ENCODE data around the gene ZNF76. TPM values are rescaled to one million over a fixed set of nuclear protein-coding genes. Genes with fewer than 3 reads are reported as not detected.

Gene ZNF76
- total and polyA plus RNA-seq, 9 of the 15 experiments (the other 6 are each of a cell fraction or from before 2014, with no cell fraction given) = 1.2 to 17.8 (median 10.7) TPM

DNA sequence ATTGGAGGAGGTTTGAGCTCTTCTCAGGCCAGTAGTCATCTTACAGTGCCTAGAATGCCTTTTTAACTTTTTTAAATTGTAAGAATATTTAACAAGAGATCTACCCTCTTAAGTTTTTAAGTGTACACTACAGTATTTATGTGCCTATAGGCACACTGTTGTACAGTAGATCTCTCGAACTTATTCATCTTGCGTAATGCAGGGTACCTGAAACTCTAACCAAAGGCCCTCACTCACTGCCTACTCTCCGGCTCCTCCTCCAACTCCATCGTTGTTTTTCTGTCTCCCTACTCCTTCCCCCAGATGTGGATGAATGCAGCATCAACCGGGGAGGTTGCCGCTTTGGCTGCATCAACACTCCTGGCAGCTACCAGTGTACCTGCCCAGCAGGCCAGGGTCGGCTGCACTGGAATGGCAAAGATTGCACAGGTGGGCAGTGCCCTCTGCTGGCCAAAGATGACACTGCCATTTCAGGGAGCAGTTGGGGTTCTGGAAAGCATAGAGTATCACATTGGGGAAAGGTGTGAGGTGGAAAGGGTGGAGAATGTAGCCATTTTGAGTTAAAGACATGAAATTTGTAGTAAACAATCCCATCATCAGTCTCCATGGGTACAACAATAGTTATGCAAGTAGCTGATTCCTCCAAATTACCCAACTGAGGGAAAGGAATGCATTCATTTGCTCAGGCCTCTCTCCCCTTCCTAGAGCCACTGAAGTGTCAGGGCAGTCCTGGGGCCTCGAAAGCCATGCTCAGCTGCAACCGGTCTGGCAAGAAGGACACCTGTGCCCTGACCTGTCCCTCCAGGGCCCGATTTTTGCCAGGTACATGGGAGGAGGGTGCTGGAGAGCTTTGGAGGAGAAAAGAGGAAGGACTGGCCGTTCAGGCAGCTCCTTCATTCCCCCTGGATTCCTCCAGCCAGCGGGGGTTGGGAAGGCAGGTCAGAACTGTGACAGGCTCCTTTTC lies 18.4 kb upstream of the ZNF76 start (continued):
- TF ChIP-seq DEAF1 (CRISPR knock-in tag; IDR thresholded peaks at IDR 0.05) (peak; percentile 91), POU5F1 (IDR thresholded peaks at IDR 0.05; ENCODE audit: borderline replicate concordance, low read depth, low read length, partially characterized antibody) (no peak), ZNF408 (CRISPR knock-in tag; IDR thresholded peaks at IDR 0.05; ENCODE audit: low read depth) (no peak), ZNF696 (CRISPR knock-in tag; conservative IDR thresholded peaks at IDR 0.05) (no peak), RAD21 (CRISPR knock-in tag; conservative IDR thresholded peaks at IDR 0.05 in 1 of 2, IDR thresholded peaks at IDR 0.05 in 1 of 2) (peak; percentile 87 to 92), THRB (CRISPR knock-in tag; conservative IDR thresholded peaks at IDR 0.05) (0 out of 2 replicates have a peak, but pooled peaks have one; percentile 21), CC2D1A (IDR thresholded peaks at IDR 0.05) (peak; percentile 68), NFE2 (IDR thresholded peaks at IDR 0.05; ENCODE audit: low read depth) (peak; percentile 59; the same call in 1 of the 2 replicates), POLR2G (IDR thresholded peaks at IDR 0.05; ENCODE audit: low read depth, low read length) (no peak), ATF7 (IDR thresholded peaks at IDR 0.05) (peak; percentile 17; the same call in 1 of the 2 replicates), HDAC6 (IDR thresholded peaks at IDR 0.05; ENCODE audit: low read depth, low read length) (no peak), CCNT2 (IDR thresholded peaks at IDR 0.05; ENCODE audit: borderline replicate concordance, extremely low read depth, insufficient read length, low read depth, low read length) (no peak), BCOR (IDR thresholded peaks at IDR 0.05) (no peak), ELF4 (CRISPR knock-in tag; IDR thresholded peaks at IDR 0.05) (no peak), SMARCA4 (IDR thresholded peaks at IDR 0.05) (no peak), CSDE1 (IDR thresholded peaks at IDR 0.05) (no peak), ELF2 (CRISPR knock-in tag; IDR thresholded peaks at IDR 0.05) (no peak), SMARCC2 (IDR thresholded peaks at IDR 0.05; ENCODE audit: low read depth) (no peak), ZBTB12 (CRISPR knock-in tag; IDR thresholded peaks at IDR 0.05) (no peak), KHSRP (IDR thresholded peaks at IDR 0.05) (no peak), MXI1 (IDR thresholded peaks at IDR 0.05; ENCODE audit: low read depth, low read length) (no peak), PTBP1 (IDR thresholded peaks at IDR 0.05; ENCODE audit: low read depth, low read length) (no peak), EHMT2 (IDR thresholded peaks at IDR 0.05) (no peak), BRD4 (IDR thresholded peaks at IDR 0.05) (no peak), CEBPG (CRISPR knock-in tag; IDR thresholded peaks at IDR 0.05) (0 out of 2 replicates have a peak, but pooled peaks have one; percentile 22), CEBPG (tag; conservative IDR thresholded peaks at IDR 0.05 in 1 of 2, IDR thresholded peaks at IDR 0.05 in 1 of 2) (peak in 1 of 2 experiments; percentile 58; a peak in 3 of 4 replicates)

All from K562 (cell line).